ENCODE data around the gene ATP9B. TPM values are rescaled to one million over a fixed set of nuclear protein-coding genes. Genes with fewer than 3 reads are reported as not detected.
A peak's percentile ranks its signal among the peaks of the same experiment; 100 is the strongest.

The ATP9B gene
- polyA plus RNA-seq, 3 donors: 7.2 to 20.3 (median 14.0) TPM

- Histone ChIP-seq H3K27ac (ENCODE audit: low read depth in 1 of 2, low read length in 2 of 2) (no peak overlapping the region), H3K9ac (ENCODE audit: insufficient read depth, low read length, poor library complexity, severe bottlenecking) (no peak overlapping the region), H3K4me2 (replicated peaks; ENCODE audit: extremely low read depth, low read length, poor library complexity, severe bottlenecking) (no peak overlapping the region), H4K20me1 (ENCODE audit: insufficient read depth, low read length) (peaks cover 63% of the 10 kb centered on the region), H3K4me1 (ENCODE audit: control insufficient read depth in 1 of 2, insufficient read depth in 2 of 2, low read length in 2 of 2) (peaks cover 0 to 5% of the 10 kb centered on the region in 2 donors), H2AFZ (ENCODE audit: insufficient read depth, low read depth, low read length, poor library complexity, severe bottlenecking) (no peak overlapping the region), H3K36me3 (replicated peaks in 1 of 2; ENCODE audit: control insufficient read depth in 1 of 2, insufficient read depth in 2 of 2, low read length in 2 of 2) (peaks cover 0 to 13% of the 10 kb centered on the region in 2 donors), H3K9me3 (replicated peaks in 1 of 2; ENCODE audit: control insufficient read depth in 1 of 2, insufficient read depth in 1 of 2, low read length in 2 of 2) (peaks cover 0 to 3% of the 10 kb centered on the region in 2 donors), H3K27me3 (ENCODE audit: control insufficient read depth in 2 of 2, insufficient read depth in 2 of 2, low read length in 2 of 2) (no peaks in the 10 kb centered on the region), H3K79me2 (ENCODE audit: insufficient read depth, low read length) (peaks cover 58% of the 10 kb centered on the region), H3K4me3 (replicated peaks in 1 of 3; ENCODE audit: low read depth in 2 of 3, low read length in 3 of 3) (no peak overlapping the region)
- peak in 1 of 3 donors; percentile 22 for DNase-seq
- Mint-ChIP-seq H3K27me3 (ENCODE audit: low read depth in 3 of 3) (peaks cover 0 to 2% (median 0%) of the 10 kb centered on the region in 3 donors), H3K4me1 (peaks cover 15% of the 10 kb centered on the region), H3K4me3 (no peak overlapping the region), H3K27ac (no peak overlapping the region), H3K9me3 (peaks cover 3 to 5% (median 4%) of the 10 kb centered on the region in 7 donors), H3K36me3 (peaks cover 12 to 14% of the 10 kb centered on the region in 2 donors)
- intact Hi-C loops (cut with micrococcal nuclease): no loop called here
- no CpG with 5 or more reads among the region's 3 CpGs for WGBS (ENCODE audit: insufficient coverage)
- TF ChIP-seq CTCF (IDR thresholded peaks at IDR 0.05): no peak
Observed at GRCh38 chr18:79092874-79093273, 23.7 kb downstream of the ATP9B start.

GRCh38 chr18:79093986-79094385 lies 24.8 kb downstream of the ATP9B start:
- H3K27me3 Mint-ChIP-seq (ENCODE audit: low read depth in 3 of 3): no peaks in the 10 kb centered on the region
- intact Hi-C loops (cut with micrococcal nuclease): no loop called here
- no peak overlapping the region for H3K4me3 ChIP-seq (replicated peaks in 1 of 3; ENCODE audit: low read depth in 2 of 3, low read length in 3 of 3)
- no peak overlapping the region for H3K27ac ChIP-seq (ENCODE audit: low read depth in 1 of 2, low read length in 2 of 2)
- H3K4me2 ChIP-seq (replicated peaks; ENCODE audit: extremely low read depth, low read length, poor library complexity, severe bottlenecking): no peak overlapping the region
- peaks cover 0 to 5% of the 10 kb centered on the region in 2 donors for H3K4me1 ChIP-seq (ENCODE audit: control insufficient read depth in 1 of 2, insufficient read depth in 2 of 2, low read length in 2 of 2)
- DNase-seq: no peak
- 96% methylated on average over 3 of the region's 3 CpGs for WGBS (ENCODE audit: insufficient coverage)
- H2AFZ ChIP-seq (ENCODE audit: insufficient read depth, low read depth, low read length, poor library complexity, severe bottlenecking): no peak overlapping the region
- H3K4me1 Mint-ChIP-seq: peaks cover 15% of the 10 kb centered on the region
- H3K36me3 Mint-ChIP-seq: peaks cover 17% of the 10 kb centered on the region in 2 donors
- H3K9ac ChIP-seq (ENCODE audit: insufficient read depth, low read length, poor library complexity, severe bottlenecking): no peak overlapping the region
- peaks cover 3 to 20% of the 10 kb centered on the region in 2 donors for H3K36me3 ChIP-seq (replicated peaks in 1 of 2; ENCODE audit: control insufficient read depth in 1 of 2, insufficient read depth in 2 of 2, low read length in 2 of 2)
- peaks cover 2 to 9% (median 5%) of the 10 kb centered on the region in 7 donors for H3K9me3 Mint-ChIP-seq
- peaks cover 59% of the 10 kb centered on the region for H4K20me1 ChIP-seq (ENCODE audit: insufficient read depth, low read length)
- TF ChIP-seq CTCF (IDR thresholded peaks at IDR 0.05): no peak
- H3K9me3 ChIP-seq (replicated peaks in 1 of 2; ENCODE audit: control insufficient read depth in 1 of 2, insufficient read depth in 1 of 2, low read length in 2 of 2): peaks cover 0 to 3% of the 10 kb centered on the region in 2 donors
- no peaks in the 10 kb centered on the region for H3K27me3 ChIP-seq (ENCODE audit: control insufficient read depth in 2 of 2, insufficient read depth in 2 of 2, low read length in 2 of 2)
- peak overlapping the region in 4 of 7 donors; percentile 4 to 72 (median 46) for H3K27ac Mint-ChIP-seq
- no peak overlapping the region for H3K4me3 Mint-ChIP-seq
- peaks cover 47% of the 10 kb centered on the region for H3K79me2 ChIP-seq (ENCODE audit: insufficient read depth, low read length)

Measured in CD14-positive monocyte (primary cell).